Epithelial cell of umbilical artery (primary cell): ENCODE data around the gene SCD. TPM values are rescaled to one million over a fixed set of nuclear protein-coding genes. Genes with fewer than 3 reads are reported as not detected.

Source experiments
- total RNA-seq: library from RNA; depleted of rRNA; stranded (reverse); fragments of >200 nt; gene quantifications from 2 replicates; pipeline ENCODE4 v1.2.3, GENCODE V29; 2014

Gene SCD
- total RNA-seq, result 99.4 and 146 TPM in 2 replicates

GRCh38 chr10:100346765-100347567, at the start of gene SCD:
SCD (plus strand) TSS chr10:100347233; CDS start chr10:100347505, 272 bp downstream.

GRCh38 chr10:100330079-100330478, 17.0 kb upstream of the SCD start, which contains the start of gene PKD2L1:
PKD2L1 (minus strand) TSS chr10:100330228; CDS start chr10:100330103, 125 bp downstream.

Other genes with a start within 250 kb of the SCD start
- 35.4 and 74.0 TPM in 2 replicates for gene ERLIN1, start 161.2 kb upstream of the SCD start, total RNA-seq
- gene CHUK, start 117.6 kb upstream of the SCD start, total RNA-seq, result 27.6 and 30.9 TPM in 2 replicates
- 41.3 and 43.0 TPM in 2 replicates for gene CWF19L1, start 79.6 kb upstream of the SCD start, total RNA-seq
- 56.5 and 65.9 TPM in 2 replicates for gene BLOC1S2, start 60.6 kb upstream of the SCD start, total RNA-seq
- not detected in 2 replicates for gene PKD2L1, start 17.0 kb upstream of the SCD start, total RNA-seq
- not detected in 2 replicates for gene WNT8B, start 115.8 kb downstream of the SCD start, total RNA-seq
- gene SEC31B, start 172.6 kb downstream of the SCD start, total RNA-seq, result 0.97 and 2.0 TPM in 2 replicates
- 171 and 213 TPM in 2 replicates for gene NDUFB8, start 182.6 kb downstream of the SCD start, total RNA-seq
- gene HIF1AN, start 188.7 kb downstream of the SCD start, total RNA-seq, result 6.5 and 6.7 TPM in 2 replicates